Kidney epithelial cell (primary cell): ENCODE results near the gene ASTN1. TPM values are rescaled to one million over a fixed set of nuclear protein-coding genes. Genes with fewer than 3 reads are reported as not detected.

Experiments
- DNase-seq: peaks from one replicate; pipeline ENCODE4 v3.0.0-alpha.2; 2010; ENCODE audit warnings: low read depth
- H3K27me3 ChIP-seq: 2 replicates; pipeline ENCODE4 v1.6.0; 2011; ENCODE audit warnings: low read length; ENCODE audit not compliant: control insufficient read depth, insufficient read depth
- H3K36me3 ChIP-seq: 2 replicates; pipeline ENCODE4 v1.5.1; 2011; ENCODE audit warnings: low read length; ENCODE audit not compliant: control insufficient read depth, insufficient read depth
- H3K4me3 ChIP-seq: 2 replicates; pipeline ENCODE4 v1.5.1; 2011; ENCODE audit warnings: low read depth, mild to moderate bottlenecking, control low read depth, low read length
- CTCF ChIP-seq: IDR thresholded peaks from 2 replicates; pipeline ENCODE4 v1.5.1; 2011; ENCODE audit warnings: mild to moderate bottlenecking, moderate library complexity, low read length, control low read depth, inconsistent platforms; ENCODE audit not compliant: insufficient read depth, poor library complexity, severe bottlenecking
- total RNA-seq: library from RNA; depleted of rRNA; stranded (reverse); fragments of >200 nt; gene quantifications from 2 replicates; pipeline ENCODE4 v1.2.3, GENCODE V29; 2015

ASTN1 gene
- total RNA-seq, 1 donor from 2014 or later, result 0.21 TPM

GRCh38 chr1:176993587-176993986, 170.9 kb downstream of the ASTN1 start:
- DNase-seq, result no peak
- no peak for TF ChIP-seq CTCF
- Histone ChIP-seq H3K36me3 (no peaks in the 10 kb centered on the region), H3K4me3 (no peak overlapping the region), H3K27me3 (peaks cover 2% of the 10 kb centered on the region)

DNA sequence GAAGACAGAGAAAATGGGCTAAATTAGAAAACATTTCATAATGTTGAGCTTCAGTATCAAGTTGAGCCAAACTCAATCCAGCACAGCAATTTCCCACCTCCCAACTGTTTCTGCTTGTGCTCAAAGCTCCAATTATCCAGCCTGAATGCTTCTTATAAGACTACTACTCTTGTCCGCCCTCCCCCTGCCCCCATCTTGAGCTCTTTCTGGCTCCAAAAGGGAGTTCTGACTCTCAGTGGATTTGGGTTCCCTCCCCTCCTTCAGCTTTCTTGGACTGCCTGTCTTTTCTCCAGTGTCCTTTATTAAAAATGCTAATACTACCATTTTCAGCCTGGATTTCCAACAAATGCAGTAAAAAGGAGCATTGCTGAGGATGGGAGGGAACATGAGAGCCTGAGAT, 174.8 kb downstream of the ASTN1 start:
- no peak for TF ChIP-seq CTCF
- Histone ChIP-seq H3K27me3 (no peaks in the 10 kb centered on the region), H3K36me3 (no peaks in the 10 kb centered on the region), H3K4me3 (no peak overlapping the region)
- DNase-seq, result no peak

- no peak for TF ChIP-seq CTCF
- no peaks in the 10 kb centered on the region for H3K27me3 ChIP-seq
- DNase-seq, result no peak
- H3K4me3 ChIP-seq, result no peak overlapping the region
- H3K36me3 ChIP-seq, result no peaks in the 10 kb centered on the region
These were observed 175.5 kb downstream of the ASTN1 start for GRCh38 chr1:176989023-176989422.

DNA sequence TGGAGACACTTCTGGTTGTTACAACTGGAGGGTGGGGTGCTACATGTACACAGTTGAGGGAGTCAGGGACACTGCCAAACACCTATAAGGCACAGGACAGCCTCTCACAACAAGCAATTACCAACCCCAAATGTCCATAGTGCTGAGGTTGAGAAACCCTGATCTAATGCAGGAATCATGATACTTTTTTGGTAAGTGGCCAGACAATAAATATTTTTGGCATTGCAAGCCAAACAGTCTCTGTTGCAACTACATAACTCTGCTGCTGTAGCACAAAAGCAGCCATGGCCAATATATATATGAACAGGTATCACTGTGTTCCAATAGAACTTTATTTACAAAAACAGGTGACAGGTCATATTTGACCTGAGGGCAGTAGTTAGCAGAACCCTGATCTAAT, 177.5 kb downstream of the ASTN1 start:
- no peaks in the 10 kb centered on the region for H3K36me3 ChIP-seq
- H3K4me3 ChIP-seq, result no peak overlapping the region
- no peak for TF ChIP-seq CTCF
- no peaks in the 10 kb centered on the region for H3K27me3 ChIP-seq
- DNase-seq, result no peak

- no peak overlapping the region for H3K4me3 ChIP-seq
- no peaks in the 10 kb centered on the region for H3K36me3 ChIP-seq
- no peaks in the 10 kb centered on the region for H3K27me3 ChIP-seq
- no peak for TF ChIP-seq CTCF
- no peak for DNase-seq
These were observed 180.8 kb downstream of the ASTN1 start for GRCh38 chr1:176983731-176984130.

DNA sequence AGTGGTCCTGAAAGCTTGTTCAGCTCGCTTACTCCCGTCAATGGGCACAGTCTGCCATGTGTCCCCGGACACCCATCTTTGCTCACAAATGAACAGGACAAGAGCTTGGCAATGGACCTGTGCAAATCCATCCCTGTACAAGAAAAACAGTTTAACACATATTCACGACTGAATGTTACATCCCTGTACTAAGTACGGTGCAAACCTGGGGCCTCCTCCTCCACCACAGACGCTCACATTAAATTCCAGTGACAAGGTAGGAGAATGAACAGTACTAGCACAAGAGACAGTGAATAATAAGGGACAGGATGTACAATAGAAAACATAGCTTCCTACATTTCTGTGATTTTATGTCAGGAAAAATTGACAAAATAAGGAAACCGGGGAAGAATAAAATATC, 187.7 kb downstream of the ASTN1 start:
- Histone ChIP-seq H3K4me3 (no peak overlapping the region), H3K36me3 (no peaks in the 10 kb centered on the region), H3K27me3 (no peaks in the 10 kb centered on the region)
- no peak for TF ChIP-seq CTCF
- no peak for DNase-seq
